Caco-2 (cell line): ENCODE data around the gene UPF2. TPM values are rescaled to one million over a fixed set of nuclear protein-coding genes. Genes with fewer than 3 reads are reported as not detected.

Experiments used
- BruUV-seq: library from RNA; stranded (reverse); fragments of 400-500 nt; replicated peaks from 2 replicates; lab custom pipeline; 2021; lab: Mats Ljungman, UMichigan
- CTCF ChIA-PET: fragments of 300-600 bp; sonication (Branson Sonifier 250); formaldehyde crosslinking; loops from one replicate; lab custom pipeline; 2022; ENCODE audit warnings: antibody characterized with exemption; lab: Charles Lee
- POLR2A ChIA-PET: fragments of 300-600 bp; sonication (Branson Sonifier 250); formaldehyde crosslinking; loops from one replicate; lab custom pipeline; 2022; ENCODE audit warnings: antibody characterized with exemption; lab: Charles Lee
- DNase-seq, 2 experiments: peaks; one replicate each; pipeline versions ENCODE4 v3.0.0 to v3.0.0-alpha.2; 2020 to 2022
- H3K27me3 ChIP-seq: replicated peaks from 2 replicates; pipeline ENCODE4 v1.6.0; 2011; ENCODE audit warnings: low read length; ENCODE audit not compliant: control insufficient read depth, insufficient read depth
- H3K36me3 ChIP-seq: 2 replicates; pipeline ENCODE4 v1.5.1; 2011; ENCODE audit warnings: low read length; ENCODE audit not compliant: control insufficient read depth, insufficient read depth
- H3K4me1 ChIP-seq: fragments of 250-450 bp; sonication (Bioruptor Pico); 2 replicates; pipeline ENCODE4 v1.5.1; 2020; ENCODE audit warnings: mild to moderate bottlenecking
- H3K4me3 ChIP-seq: 2 replicates; pipeline ENCODE4 v1.5.1; 2011; ENCODE audit warnings: low read depth, mild to moderate bottlenecking, control low read depth, low read length
- H3K9me3 ChIP-seq: fragments of 250-450 bp; sonication (Bioruptor Pico); 2 replicates; pipeline ENCODE4 v1.5.1; 2020; ENCODE audit warnings: mild to moderate bottlenecking, moderate library complexity
- H3K27ac Mint-ChIP-seq: one replicate; pipeline ENCODE4 v1.8.0; 2022; ENCODE audit warnings: mixed read lengths; ENCODE audit not compliant: unreplicated experiment
- H3K27me3 Mint-ChIP-seq: one replicate; pipeline ENCODE4 v1.8.0; 2022; ENCODE audit warnings: mixed read lengths; ENCODE audit not compliant: insufficient read depth, unreplicated experiment
- H3K36me3 Mint-ChIP-seq: one replicate; pipeline ENCODE4 v1.8.0; 2022; ENCODE audit warnings: mild to moderate bottlenecking, mixed read lengths; ENCODE audit not compliant: insufficient read depth, unreplicated experiment
- H3K4me1 Mint-ChIP-seq: one replicate; pipeline ENCODE4 v1.8.0; 2022; ENCODE audit warnings: low read depth, mixed read lengths; ENCODE audit not compliant: unreplicated experiment
- H3K4me3 Mint-ChIP-seq: one replicate; pipeline ENCODE4 v1.8.0; 2022; ENCODE audit warnings: mild to moderate bottlenecking, moderate library complexity, mixed read lengths; ENCODE audit not compliant: unreplicated experiment
- H3K9me3 Mint-ChIP-seq: one replicate; pipeline ENCODE4 v1.8.0; 2022; ENCODE audit warnings: mixed read lengths; ENCODE audit not compliant: unreplicated experiment
- CTCF ChIP-seq, 2 experiments: fragments of 200-600 bp in 1 of 2; IDR thresholded peaks; 1 replicate in 1 of 2; 2 replicates in 1 of 2; pipeline versions ENCODE4 v1.5.1 to v1.8.0; 2011 to 2022; ENCODE audit warnings: antibody characterized with exemption in 1 of 2, control low read depth in 1 of 2, inconsistent platforms in 1 of 2, low read depth in 1 of 2, low read length in 1 of 2, mild to moderate bottlenecking in 1 of 2, moderate library complexity in 1 of 2; ENCODE audit not compliant: insufficient read depth in 1 of 2, severe bottlenecking in 1 of 2, unreplicated experiment in 1 of 2
- intact Hi-C: fragments of 100-400 bp; cut with micrococcal nuclease; formaldehyde crosslinking; loops from one replicate; pipeline ENCODE4 v1.10.0; 2022; ENCODE audit not compliant: unreplicated experiment
- total RNA-seq: library from RNA; stranded (reverse); gene quantifications from 2 replicates; pipeline ENCODE4 v1.2.3, GENCODE V29; 2022

UPF2 gene
- total RNA-seq, 1 experiment from 2014 or later, result 40.6 TPM

- POLR2A ChIA-PET, result interaction anchor here (0.6 kb wide), 1 partner anchor 83 kb away, joined by 3 read pairs; no protein-coding TSS in a partner anchor
- peaks cover 4% of the 10 kb centered on the region; the same call in 1 of the 2 replicates for H3K36me3 ChIP-seq
Measured at GRCh38 chr10:11958956-11959355, 83.7 kb downstream of the UPF2 start.

DNA sequence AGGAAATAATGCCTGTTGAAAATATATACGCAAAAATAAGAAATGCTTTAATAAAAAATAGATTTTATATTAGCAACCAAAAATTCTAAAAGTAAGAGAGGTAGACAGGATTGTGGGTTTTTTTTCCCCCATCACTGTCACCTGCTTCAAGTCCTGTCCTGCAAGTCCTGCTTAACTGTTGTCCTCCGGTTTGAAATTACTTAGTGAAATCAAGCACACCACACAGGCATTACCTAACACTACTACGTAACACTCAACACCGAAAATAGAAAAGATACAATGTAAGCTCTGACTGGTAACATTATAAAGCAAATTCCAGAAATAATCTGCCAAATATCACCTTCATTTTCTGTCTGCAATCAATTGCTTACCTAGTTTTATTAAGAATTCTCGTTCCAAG lies 90.9 kb downstream of the UPF2 start:
- no peak overlapping the region for H3K4me3 Mint-ChIP-seq
- ChIA-PET POLR2A (interaction anchor here (0.6 kb wide), 1 partner anchor 447 kb away, joined by 3 read pairs; no protein-coding TSS in a partner anchor), CTCF (interaction anchor here (0.6 to 0.9 kb wide), 2 partner anchors 21 to 70 kb away, joined by 3 read pairs; no protein-coding TSS in a partner anchor)
- no peak for DNase-seq
- TF ChIP-seq CTCF (IDR thresholded peaks at IDR 0.05; ENCODE audit: insufficient read depth in 1 of 2, low read depth in 1 of 2, low read length in 1 of 2, severe bottlenecking in 1 of 2, unreplicated experiment in 1 of 2), result no peak
- peaks cover 11% of the 10 kb centered on the region for H3K4me1 ChIP-seq
- H3K4me1 Mint-ChIP-seq, result peaks cover 6% of the 10 kb centered on the region
- intact Hi-C loops, result no loop called here
- peaks cover 55% of the 10 kb centered on the region for H3K36me3 Mint-ChIP-seq
- H3K9me3 Mint-ChIP-seq, result no peaks in the 10 kb centered on the region
- peaks cover 2% of the 10 kb centered on the region for H3K36me3 ChIP-seq
- no peak overlapping the region for H3K4me3 ChIP-seq
- BruUV-seq, result no TSS peak
- H3K27me3 Mint-ChIP-seq, result no peaks in the 10 kb centered on the region
- H3K9me3 ChIP-seq, result no peaks in the 10 kb centered on the region
- H3K27me3 ChIP-seq, result no peaks in the 10 kb centered on the region
- no peak overlapping the region for H3K27ac Mint-ChIP-seq

More at GRCh38 chr10:11958956-11959355, 83.7 kb downstream of the UPF2 start:
- Mint-ChIP-seq H3K27ac (no peak overlapping the region), H3K4me3 (no peak overlapping the region), H3K4me1 (peaks cover 7% of the 10 kb centered on the region), H3K9me3 (no peaks in the 10 kb centered on the region), H3K27me3 (no peaks in the 10 kb centered on the region), H3K36me3 (peaks cover 60% of the 10 kb centered on the region)
- TF ChIP-seq CTCF (IDR thresholded peaks at IDR 0.05; ENCODE audit: insufficient read depth in 1 of 2, low read depth in 1 of 2, low read length in 1 of 2, severe bottlenecking in 1 of 2, unreplicated experiment in 1 of 2), result no peak
- Histone ChIP-seq H3K4me1 (peaks cover 15% of the 10 kb centered on the region), H3K9me3 (no peaks in the 10 kb centered on the region), H3K27me3 (no peaks in the 10 kb centered on the region), H3K4me3 (no peak overlapping the region)
- intact Hi-C loops, result no loop called here
- CTCF ChIA-PET, result interaction anchor here (0.6 to 1.1 kb wide), 3 partner anchors 16 to 176 kb away, joined by 3 read pairs; no protein-coding TSS in a partner anchor
- no TSS peak for BruUV-seq
- no peak for DNase-seq

DNA sequence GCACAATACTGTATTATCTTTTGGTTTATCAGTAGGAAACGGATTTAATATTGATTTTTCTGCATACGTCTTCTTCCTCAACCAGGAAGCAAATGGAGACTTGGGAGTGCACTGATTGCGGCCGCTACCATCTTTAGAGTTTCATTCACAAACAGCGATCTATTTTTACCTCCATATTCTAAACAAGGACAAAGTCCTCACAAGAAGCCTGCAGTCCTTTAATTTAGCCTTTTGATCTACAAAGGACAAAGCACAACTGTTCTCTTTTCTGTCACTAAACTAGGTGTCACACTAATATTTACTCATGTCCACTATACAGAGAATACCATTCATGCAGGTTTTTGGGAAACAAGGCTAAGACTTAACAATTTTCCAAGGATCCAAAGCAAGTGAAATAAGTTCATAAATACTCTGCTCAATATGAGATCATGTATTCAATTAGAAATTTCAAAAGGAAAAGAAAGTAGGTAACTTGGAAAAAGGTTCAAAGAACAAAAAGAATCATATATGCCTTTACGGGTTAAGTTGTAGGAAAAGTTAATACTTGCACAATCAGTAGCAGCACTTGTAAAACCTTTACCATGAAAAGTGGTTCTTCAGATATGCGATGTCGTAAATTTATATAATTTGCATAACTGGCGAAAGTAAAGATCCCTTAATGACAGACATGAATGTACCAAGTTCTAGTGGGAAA lies 92.1 kb downstream of the UPF2 start:
- H3K4me1 Mint-ChIP-seq, result peaks cover 6% of the 10 kb centered on the region
- Histone ChIP-seq H3K9me3 (no peaks in the 10 kb centered on the region), H3K4me3 (no peak overlapping the region), H3K36me3 (peaks cover 2% of the 10 kb centered on the region), H3K27me3 (no peaks in the 10 kb centered on the region), H3K4me1 (peaks cover 11% of the 10 kb centered on the region)
- TF ChIP-seq CTCF (IDR thresholded peaks at IDR 0.05; ENCODE audit: insufficient read depth in 1 of 2, low read depth in 1 of 2, low read length in 1 of 2, severe bottlenecking in 1 of 2, unreplicated experiment in 1 of 2), result no peak
- H3K27me3 Mint-ChIP-seq, result no peaks in the 10 kb centered on the region
- no peak overlapping the region for H3K4me3 Mint-ChIP-seq
- BruUV-seq, result no TSS peak
- intact Hi-C loops, result no loop called here
- POLR2A ChIA-PET, result no interaction called here
- CTCF ChIA-PET, result no interaction called here
- H3K36me3 Mint-ChIP-seq, result peaks cover 42% of the 10 kb centered on the region
- no peaks in the 10 kb centered on the region for H3K9me3 Mint-ChIP-seq
- DNase-seq, result no peak
- no peak overlapping the region for H3K27ac Mint-ChIP-seq
